Measurements from ENCODE around the gene RBP2. TPM values are rescaled to one million over a fixed set of nuclear protein-coding genes. Genes with fewer than 3 reads are reported as not detected.

RBP2 gene
- total RNA-seq, 2 donors from 2014 or later = not detected

GRCh38 chr3:139457066-139457465 is 19.2 kb downstream of the RBP2 start:
- H3K4me1 Mint-ChIP-seq = no peaks in the 10 kb centered on the region
- DNase-seq = no peak
- Histone ChIP-seq H3K4me3 (ENCODE audit: low read length) (no peak overlapping the region), H3K27me3 (ENCODE audit: control insufficient read depth, insufficient read depth, low read length, poor library complexity, severe bottlenecking) (no peaks in the 10 kb centered on the region), H3K9ac (ENCODE audit: extremely low read depth, low read length, poor library complexity, severe bottlenecking) (no peak overlapping the region), H3K9me3 (ENCODE audit: control insufficient read depth, low read length) (no peaks in the 10 kb centered on the region), H3K4me1 (ENCODE audit: control insufficient read depth, insufficient read depth, low read length) (no peaks in the 10 kb centered on the region), H3K36me3 (ENCODE audit: control insufficient read depth, insufficient read depth, low read length) (no peaks in the 10 kb centered on the region), H3K27ac (ENCODE audit: low read depth, low read length) (no peak overlapping the region)
- no peak overlapping the region for H3K4me3 Mint-ChIP-seq
- no peaks in the 10 kb centered on the region for H3K9me3 Mint-ChIP-seq
- H3K27ac Mint-ChIP-seq = no peak overlapping the region
- TF ChIP-seq CTCF (conservative IDR thresholded peaks at IDR 0.05) = no peak
- no peaks in the 10 kb centered on the region for H3K27me3 Mint-ChIP-seq (ENCODE audit: insufficient read depth)
- WGBS, 2 experiments (ENCODE audit: insufficient coverage in 1 of 2, insufficient read length in 1 of 2) = 90 to 100% methylated on average over 2 to 3 of the region's 3 CpGs
- H3K36me3 Mint-ChIP-seq (ENCODE audit: low read depth) = no peaks in the 10 kb centered on the region

- Histone ChIP-seq H3K4me3 (ENCODE audit: low read length) (no peak overlapping the region), H3K36me3 (ENCODE audit: control insufficient read depth, insufficient read depth, low read length) (no peaks in the 10 kb centered on the region), H3K9me3 (ENCODE audit: control insufficient read depth, low read length) (no peaks in the 10 kb centered on the region), H3K4me1 (ENCODE audit: control insufficient read depth, insufficient read depth, low read length) (no peaks in the 10 kb centered on the region), H3K27ac (ENCODE audit: low read depth, low read length) (no peak overlapping the region), H3K27me3 (ENCODE audit: control insufficient read depth, insufficient read depth, low read length, poor library complexity, severe bottlenecking) (no peaks in the 10 kb centered on the region), H3K9ac (ENCODE audit: extremely low read depth, low read length, poor library complexity, severe bottlenecking) (no peak overlapping the region)
- WGBS, 2 experiments (ENCODE audit: insufficient coverage in 1 of 2, insufficient read length in 1 of 2) = 86 to 87% methylated on average over 4 of the region's 4 CpGs
- no peak overlapping the region for H3K4me3 Mint-ChIP-seq
- no peak overlapping the region for H3K27ac Mint-ChIP-seq
- H3K27me3 Mint-ChIP-seq (ENCODE audit: insufficient read depth) = no peaks in the 10 kb centered on the region
- H3K36me3 Mint-ChIP-seq (ENCODE audit: low read depth) = no peaks in the 10 kb centered on the region
- H3K9me3 Mint-ChIP-seq = no peaks in the 10 kb centered on the region
- no peaks in the 10 kb centered on the region for H3K4me1 Mint-ChIP-seq
- TF ChIP-seq CTCF (conservative IDR thresholded peaks at IDR 0.05) = no peak
- no peak for DNase-seq
These were observed 19.9 kb downstream of the RBP2 start for GRCh38 chr3:139456386-139456785.

GRCh38 chr3:139455855-139456254 is 20.5 kb downstream of the RBP2 start:
- Mint-ChIP-seq H3K27ac (no peak overlapping the region), H3K27me3 (ENCODE audit: insufficient read depth) (no peaks in the 10 kb centered on the region), H3K4me3 (no peak overlapping the region), H3K9me3 (no peaks in the 10 kb centered on the region), H3K4me1 (no peaks in the 10 kb centered on the region), H3K36me3 (ENCODE audit: low read depth) (no peaks in the 10 kb centered on the region)
- Histone ChIP-seq H3K4me1 (ENCODE audit: control insufficient read depth, insufficient read depth, low read length) (no peaks in the 10 kb centered on the region), H3K36me3 (ENCODE audit: control insufficient read depth, insufficient read depth, low read length) (no peaks in the 10 kb centered on the region), H3K27ac (ENCODE audit: low read depth, low read length) (no peak overlapping the region), H3K9ac (ENCODE audit: extremely low read depth, low read length, poor library complexity, severe bottlenecking) (no peak overlapping the region), H3K27me3 (ENCODE audit: control insufficient read depth, insufficient read depth, low read length, poor library complexity, severe bottlenecking) (no peaks in the 10 kb centered on the region), H3K4me3 (ENCODE audit: low read length) (no peak overlapping the region), H3K9me3 (ENCODE audit: control insufficient read depth, low read length) (no peaks in the 10 kb centered on the region)
- 86 to 91% methylated on average over 3 of the region's 3 CpGs for WGBS, 2 experiments (ENCODE audit: insufficient coverage in 1 of 2, insufficient read length in 1 of 2)
- DNase-seq = no peak
- TF ChIP-seq CTCF (conservative IDR thresholded peaks at IDR 0.05) = peak; percentile 62
